Upper lobe of right lung (tissue), 1 donor: Measurements from ENCODE around the gene APBB2. TPM values are rescaled to one million over a fixed set of nuclear protein-coding genes. Genes with fewer than 3 reads are reported as not detected.
"Not testable (repeated sequence)": the region's sequence is repeated elsewhere in the genome, so short reads cannot be mapped to it uniquely, and the experiment has no call there.

Experiments
- ATAC-seq: fragments of 200-7000 bp; cut with Tn5 transposase; one replicate; pipeline ENCODE4 v1.9.1; 2020; ENCODE audit warnings: mild to moderate bottlenecking, moderate library complexity
- DNase-seq: peaks from one replicate; pipeline ENCODE4 v3.0.0-alpha.2; 2020
- H3K27ac ChIP-seq: fragments of 200-600 bp; one replicate; pipeline ENCODE4 v1.8.0; 2022
- H3K27me3 ChIP-seq: fragments of 200-600 bp; one replicate; pipeline ENCODE4 v1.8.0; 2022; ENCODE audit warnings: mild to moderate bottlenecking
- H3K36me3 ChIP-seq: fragments of 200-600 bp; one replicate; pipeline ENCODE4 v1.8.0; 2022
- H3K4me1 ChIP-seq: fragments of 200-600 bp; one replicate; pipeline ENCODE4 v1.8.0; 2022
- H3K4me3 ChIP-seq: fragments of 200-600 bp; one replicate; pipeline ENCODE4 v1.8.0; 2022; ENCODE audit warnings: mild to moderate bottlenecking
- H3K9me3 ChIP-seq: fragments of 200-600 bp; one replicate; pipeline ENCODE4 v1.8.0; 2022
- intact Hi-C: fragments of 100-400 bp; cut with DNase I; formaldehyde crosslinking; loops from one replicate; pipeline ENCODE4 v1.11.0; 2022
- total RNA-seq: library from RNA; stranded (reverse); fragmentation: NEBNext Ultra II Directional; extraction: Animal tissue kit (Norgen Biotek cat#: 25700); gene quantifications from one replicate; pipeline ENCODE4 v1.2.1, GENCODE V29; 2021
- TF ChIP-seq, protein P1 (sequence below): fragments of 200-600 bp; IDR thresholded peaks from one replicate; pipeline ENCODE4 v1.8.0; 2022; ENCODE audit warnings: antibody characterized with exemption
- donor health status: DM: no; HTN: yes; CAD: no; lungs with severe emphysema.

The APBB2 gene
- total RNA-seq, 1 donor from 2014 or later: 88.2 TPM

DNA sequence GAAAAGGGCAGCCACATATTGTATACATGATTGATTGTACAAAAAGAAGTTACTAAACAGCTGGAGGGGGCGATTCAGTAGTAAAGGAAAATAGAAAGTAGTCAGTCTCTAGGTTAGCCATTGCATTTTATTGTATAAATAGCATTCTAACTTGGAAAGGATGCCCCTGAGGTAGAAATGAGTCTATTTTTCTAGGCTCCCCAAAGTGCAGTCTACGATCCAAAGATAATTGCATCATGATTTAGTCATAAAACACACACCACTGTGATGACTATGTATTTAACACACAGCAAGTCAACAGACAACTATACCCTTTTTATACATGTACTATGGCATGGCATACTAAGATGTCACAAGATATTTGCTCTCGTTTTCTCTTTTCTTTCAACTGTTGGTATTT is 204.9 kb downstream of the APBB2 start:
- TF ChIP-seq, protein P1, sequence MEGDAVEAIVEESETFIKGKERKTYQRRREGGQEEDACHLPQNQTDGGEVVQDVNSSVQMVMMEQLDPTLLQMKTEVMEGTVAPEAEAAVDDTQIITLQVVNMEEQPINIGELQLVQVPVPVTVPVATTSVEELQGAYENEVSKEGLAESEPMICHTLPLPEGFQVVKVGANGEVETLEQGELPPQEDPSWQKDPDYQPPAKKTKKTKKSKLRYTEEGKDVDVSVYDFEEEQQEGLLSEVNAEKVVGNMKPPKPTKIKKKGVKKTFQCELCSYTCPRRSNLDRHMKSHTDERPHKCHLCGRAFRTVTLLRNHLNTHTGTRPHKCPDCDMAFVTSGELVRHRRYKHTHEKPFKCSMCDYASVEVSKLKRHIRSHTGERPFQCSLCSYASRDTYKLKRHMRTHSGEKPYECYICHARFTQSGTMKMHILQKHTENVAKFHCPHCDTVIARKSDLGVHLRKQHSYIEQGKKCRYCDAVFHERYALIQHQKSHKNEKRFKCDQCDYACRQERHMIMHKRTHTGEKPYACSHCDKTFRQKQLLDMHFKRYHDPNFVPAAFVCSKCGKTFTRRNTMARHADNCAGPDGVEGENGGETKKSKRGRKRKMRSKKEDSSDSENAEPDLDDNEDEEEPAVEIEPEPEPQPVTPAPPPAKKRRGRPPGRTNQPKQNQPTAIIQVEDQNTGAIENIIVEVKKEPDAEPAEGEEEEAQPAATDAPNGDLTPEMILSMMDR: no peak
- Histone ChIP-seq H3K36me3 (no peaks in the 10 kb centered on the region), H3K4me3 (no peak overlapping the region), H3K27ac (no peak overlapping the region), H3K4me1 (no peaks in the 10 kb centered on the region), H3K9me3 (no peaks in the 10 kb centered on the region), H3K27me3 (no peaks in the 10 kb centered on the region)
- DNase-seq: no peak
- no peak for ATAC-seq
- intact Hi-C loops: no loop called here

DNA sequence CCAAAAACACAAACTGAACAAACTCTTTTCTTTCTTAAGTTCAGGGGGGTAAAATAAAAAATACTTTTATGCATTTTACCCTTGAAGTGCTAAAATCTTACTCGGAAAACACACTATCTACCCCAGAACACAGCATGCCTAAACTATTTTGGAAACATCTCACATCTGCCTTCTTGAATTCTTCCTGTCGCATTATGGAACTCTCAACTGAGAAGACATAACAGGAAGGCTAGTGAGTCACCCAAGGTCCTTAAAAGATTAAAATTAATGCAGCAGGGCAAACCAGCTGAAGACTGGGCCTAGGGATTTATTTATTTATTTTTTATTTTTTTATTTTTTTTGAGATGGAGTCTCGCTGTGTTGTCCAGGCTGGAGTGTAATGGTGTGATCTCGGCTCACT is 208.2 kb downstream of the APBB2 start:
- TF ChIP-seq, protein P1: no peak
- DNase-seq (no peak), ATAC-seq (no peak)
- Histone ChIP-seq H3K4me1 (no peaks in the 10 kb centered on the region), H3K27me3 (no peaks in the 10 kb centered on the region), H3K27ac (no peak overlapping the region), H3K4me3 (no peak overlapping the region), H3K9me3 (no peaks in the 10 kb centered on the region), H3K36me3 (no peaks in the 10 kb centered on the region)
- intact Hi-C loops: no loop called here

DNA sequence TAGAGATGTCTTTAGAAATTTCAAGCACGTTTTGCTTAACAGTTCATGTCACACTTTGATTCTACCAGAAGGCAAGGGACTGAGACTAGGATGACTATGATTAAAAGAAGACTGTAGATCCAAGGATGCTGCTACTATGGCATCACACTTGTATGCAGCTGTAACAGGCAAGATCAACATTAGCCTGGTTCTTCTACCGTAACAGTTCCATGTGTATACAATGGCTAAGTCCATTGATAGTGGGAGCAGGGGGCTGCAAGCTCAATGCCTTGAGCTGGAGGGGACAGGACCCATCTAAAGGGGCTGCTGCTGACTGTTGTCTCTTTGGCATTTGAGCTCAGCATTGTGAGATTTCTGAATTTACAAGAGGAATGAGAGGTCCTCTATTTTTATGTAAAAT is 212.0 kb downstream of the APBB2 start:
- no peak overlapping the region for H3K4me3 ChIP-seq
- TF ChIP-seq, protein P1: no peak
- no peak for DNase-seq

DNA sequence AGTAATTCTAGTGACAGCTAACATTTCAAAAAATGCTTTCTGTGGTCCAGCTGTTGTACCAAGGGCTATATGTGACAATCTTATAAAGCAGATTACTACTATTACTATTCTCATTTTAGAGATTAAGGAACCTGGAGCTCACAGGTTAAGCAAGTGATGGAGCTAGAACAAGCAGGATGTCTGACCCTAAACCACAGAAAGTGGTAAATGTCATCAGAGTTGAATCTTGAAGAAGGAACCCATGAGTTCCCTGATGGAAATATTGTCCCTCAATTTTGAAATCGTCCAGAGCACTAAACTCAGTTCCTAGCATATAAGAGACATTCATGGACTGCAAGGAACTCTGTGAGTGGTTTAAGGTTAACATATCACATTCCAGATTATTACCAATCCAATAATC is 214.0 kb downstream of the APBB2 start:
- TF ChIP-seq, protein P1: no peak
- ATAC-seq (no peak), DNase-seq (no peak)
- no peaks in the 10 kb centered on the region for H3K36me3 ChIP-seq
- H3K27me3 ChIP-seq: no peaks in the 10 kb centered on the region
- no peaks in the 10 kb centered on the region for H3K9me3 ChIP-seq
- H3K27ac ChIP-seq: no peak overlapping the region
- H3K4me1 ChIP-seq: no peaks in the 10 kb centered on the region
- intact Hi-C loops: no loop called here
- H3K4me3 ChIP-seq: no peak overlapping the region

More for the DNA sequence above, 212.0 kb downstream of the APBB2 start:
- Histone ChIP-seq H3K4me1 (no peaks in the 10 kb centered on the region), H3K36me3 (no peaks in the 10 kb centered on the region), H3K9me3 (no peaks in the 10 kb centered on the region), H3K27ac (no peak overlapping the region), H3K27me3 (no peaks in the 10 kb centered on the region)
- ATAC-seq: no peak
- intact Hi-C loops: no loop called here

DNA sequence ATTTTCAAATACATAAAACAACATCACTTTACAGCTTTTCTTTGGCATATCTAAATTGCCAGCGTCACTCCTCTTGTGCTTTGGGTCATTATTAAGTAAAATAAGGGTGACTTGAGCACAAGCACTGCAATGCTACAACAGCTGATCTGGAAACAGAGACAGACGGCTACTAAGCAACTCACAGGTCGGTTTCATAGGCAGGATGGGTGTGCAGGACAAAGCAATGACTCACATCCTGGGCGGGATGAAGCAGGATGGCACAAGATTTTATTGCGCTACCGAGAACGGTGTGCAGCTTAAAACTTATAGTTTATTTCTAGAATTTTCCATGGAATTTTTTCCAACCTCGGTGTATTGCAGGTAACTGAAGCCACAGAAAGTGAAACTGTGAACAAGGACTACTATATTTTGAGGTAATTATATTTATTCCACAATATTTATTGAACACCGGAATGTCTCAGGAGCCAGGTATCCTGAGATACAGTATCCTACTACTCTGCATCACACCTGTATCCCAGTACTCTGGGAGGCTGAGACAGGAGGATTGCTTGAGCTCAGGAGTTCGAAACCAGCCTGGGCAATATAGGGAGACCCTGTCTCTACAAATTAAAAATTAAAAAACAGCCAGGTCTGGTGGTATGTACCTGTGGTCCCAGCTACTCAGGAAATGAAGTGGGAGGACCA is 215.5 kb downstream of the APBB2 start:
- ATAC-seq: peak; percentile 61
- intact Hi-C loops: no loop called here
- Histone ChIP-seq H3K27me3 (no peaks in the 10 kb centered on the region), H3K4me3 (no peak overlapping the region), H3K36me3 (no peaks in the 10 kb centered on the region), H3K9me3 (no peaks in the 10 kb centered on the region), H3K4me1 (no peaks in the 10 kb centered on the region), H3K27ac (no peak overlapping the region)
- TF ChIP-seq, protein P1: no peak
- DNase-seq: no peak

DNA sequence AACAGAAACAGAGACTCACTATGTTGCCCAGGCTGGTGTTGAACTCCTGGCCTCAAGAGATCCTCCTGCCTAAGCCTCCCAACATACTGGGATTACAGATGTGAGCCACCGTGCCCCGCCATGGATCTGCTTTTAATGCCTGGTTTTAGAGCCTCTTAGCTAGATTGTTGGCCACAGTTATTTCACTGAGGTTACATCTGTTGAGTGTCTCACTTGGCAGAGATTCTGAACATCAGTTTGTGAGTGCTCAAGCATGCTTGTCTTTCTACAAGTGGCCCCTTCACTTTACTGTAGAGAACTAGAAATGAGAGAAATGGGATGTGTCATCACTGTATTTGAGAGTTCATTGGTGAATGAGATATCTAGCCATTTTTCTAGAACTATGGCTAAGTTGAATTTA is 218.5 kb downstream of the APBB2 start:
- Histone ChIP-seq H3K4me3 (no peak overlapping the region), H3K4me1 (peaks cover 8% of the 10 kb centered on the region), H3K9me3 (no peaks in the 10 kb centered on the region), H3K27me3 (no peaks in the 10 kb centered on the region), H3K27ac (no peak overlapping the region), H3K36me3 (no peaks in the 10 kb centered on the region)
- ATAC-seq (no peak), DNase-seq (no peak)
- intact Hi-C loops: no loop called here
- TF ChIP-seq, protein P1: no peak

DNA sequence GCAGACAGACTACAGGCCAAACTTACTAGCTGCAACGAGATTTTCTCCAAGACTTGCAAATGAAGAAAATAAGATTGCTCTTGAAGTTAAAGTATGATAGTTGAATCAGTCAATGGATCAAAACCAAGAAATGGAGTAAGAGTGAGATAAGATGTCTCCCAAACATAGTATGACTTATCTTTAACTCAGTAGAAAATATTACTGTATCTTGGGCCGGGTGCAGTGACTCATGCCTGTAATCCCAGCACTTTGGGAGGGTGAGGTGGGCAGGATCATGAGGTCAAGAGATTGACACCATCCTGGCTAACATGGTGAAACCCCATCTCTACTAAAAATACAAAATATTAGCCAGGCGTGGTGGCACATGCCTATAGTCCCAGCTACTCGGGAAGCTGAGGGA is 220.0 kb downstream of the APBB2 start:
- H3K9me3 ChIP-seq, DNase-seq, H3K4me1 ChIP-seq, H3K4me3 ChIP-seq, H3K27me3 ChIP-seq, H3K27ac ChIP-seq, intact Hi-C loops, ATAC-seq, H3K36me3 ChIP-seq: not testable (repeated sequence)

DNA sequence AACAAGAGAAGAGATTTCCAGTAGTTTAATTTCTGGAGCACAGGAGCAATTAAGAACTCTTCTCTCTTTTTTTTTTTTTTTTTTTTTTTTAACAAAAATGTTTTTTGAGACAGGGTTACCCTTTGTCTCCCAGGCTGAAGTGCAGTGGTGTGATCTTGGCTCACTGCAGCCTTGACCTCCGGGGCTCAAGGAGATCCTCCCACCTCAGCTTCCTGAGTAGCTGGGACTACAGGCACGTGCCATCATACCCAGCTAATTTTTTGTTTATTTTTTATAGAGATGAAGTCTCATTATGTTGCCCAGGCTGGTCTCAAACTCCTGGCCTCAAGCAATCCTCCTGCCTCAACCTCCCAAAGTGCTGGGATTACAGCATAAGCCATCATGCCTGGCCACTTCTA is 221.0 kb downstream of the APBB2 start:
- H3K4me1 ChIP-seq, H3K9me3 ChIP-seq, H3K27me3 ChIP-seq, DNase-seq, H3K27ac ChIP-seq, ATAC-seq, H3K4me3 ChIP-seq, intact Hi-C loops, H3K36me3 ChIP-seq: not testable (repeated sequence)
